Nucleus accumbens (tissue), 56 donors: ENCODE measurements around the gene FKBP7.
"Not testable (repeated sequence)": the region's sequence is repeated elsewhere in the genome, so short reads cannot be mapped to it uniquely, and the experiment has no call there.

ENCODE experiments used
- DNase-seq, 56 donors: peaks; one replicate each; lab custom pipeline; 2025; lab: John Stamatoyannopoulos, UW

FKBP7 gene

GRCh38 chr2:178478439-178479274 is at the start of gene FKBP7:
Gene FKBP7 (minus strand): TSS chr2:178478600. CDS start chr2:178478499, 101 bp downstream.
- DNase-seq, result peak; percentile 46 to 94 (median 84)

GRCh38 chr2:178527592-178527991 is 49.2 kb upstream of the FKBP7 start:
- no peak for DNase-seq

GRCh38 chr2:178526256-178526655 is 47.9 kb upstream of the FKBP7 start:
- no peak for DNase-seq

- not testable (repeated sequence) for DNase-seq
Observed at GRCh38 chr2:178525460-178525859, 47.1 kb upstream of the FKBP7 start.

GRCh38 chr2:178525010-178525409 is 46.6 kb upstream of the FKBP7 start:
- not testable (repeated sequence) for DNase-seq

GRCh38 chr2:178523596-178524134 is 45.3 kb upstream of the FKBP7 start:
- no peak for DNase-seq

GRCh38 chr2:178522950-178523595 is 44.7 kb upstream of the FKBP7 start:
- DNase-seq, result peak in 53 of 56 donors; percentile 14 to 86 (median 62)

- no peak for DNase-seq
Observed at GRCh38 chr2:178521304-178522150, 43.1 kb upstream of the FKBP7 start.

GRCh38 chr2:178517496-178517895 is 39.1 kb upstream of the FKBP7 start:
- DNase-seq, result no peak

- no peak for DNase-seq
Observed at GRCh38 chr2:178514664-178515063, 36.3 kb upstream of the FKBP7 start.

- DNase-seq, result no peak
Observed at GRCh38 chr2:178513876-178514275, 35.5 kb upstream of the FKBP7 start.

- no peak for DNase-seq
Observed at GRCh38 chr2:178512484-178512883, 34.1 kb upstream of the FKBP7 start.

- no peak for DNase-seq
Observed at GRCh38 chr2:178510384-178510783, 32.0 kb upstream of the FKBP7 start.

GRCh38 chr2:178508646-178509045 is 30.2 kb upstream of the FKBP7 start:
- no peak for DNase-seq

GRCh38 chr2:178506949-178507348 is 28.5 kb upstream of the FKBP7 start:
- DNase-seq, result no peak

- no peak for DNase-seq
Observed at GRCh38 chr2:178506524-178506923, 28.1 kb upstream of the FKBP7 start.

- DNase-seq, result no peak
Observed at GRCh38 chr2:178506101-178506500, 27.7 kb upstream of the FKBP7 start.

GRCh38 chr2:178502751-178503150 is 24.4 kb upstream of the FKBP7 start:
- no peak for DNase-seq

- no peak for DNase-seq
Observed at GRCh38 chr2:178499640-178500039, 21.2 kb upstream of the FKBP7 start.

GRCh38 chr2:178498137-178498536 is 19.7 kb upstream of the FKBP7 start:
- DNase-seq, result no peak

- DNase-seq, result no peak
Observed at GRCh38 chr2:178496049-178496448, 17.6 kb upstream of the FKBP7 start.
